ENCODE data around the gene IMP4.

Gene IMP4

DNA sequence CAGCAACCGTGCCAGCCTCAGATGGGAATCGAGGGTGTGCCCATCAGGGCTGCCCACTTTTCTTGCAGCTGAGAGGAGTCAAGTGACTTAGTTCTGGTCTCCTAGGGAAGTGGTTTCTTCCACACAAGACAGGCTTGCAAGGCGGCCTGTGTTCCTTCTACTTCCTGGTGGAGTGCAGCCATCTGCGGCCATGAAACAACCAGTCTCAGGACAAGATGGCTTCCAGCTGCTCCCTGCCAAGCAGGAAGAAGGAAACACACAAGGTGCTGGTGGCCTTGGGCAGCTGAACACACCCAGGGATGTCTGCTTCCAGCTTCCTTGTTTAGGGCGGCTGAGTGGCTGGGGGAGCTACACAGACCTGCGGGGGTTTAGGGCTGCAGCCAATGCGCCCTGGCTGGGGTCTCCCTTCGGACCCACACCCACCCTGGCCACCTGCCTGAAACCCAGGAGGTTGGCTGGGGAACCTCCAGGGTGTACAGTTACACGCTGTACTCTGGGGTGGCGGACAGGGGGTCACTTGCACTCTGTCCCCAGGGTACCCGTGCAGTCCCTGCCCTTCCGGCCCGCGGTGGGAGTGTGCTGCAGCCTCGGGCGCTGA lies 47.9 kb downstream of the IMP4 start:
- Histone ChIP-seq H3K27me3 (ENCODE audit: insufficient read depth, low read length) (peaks cover 2% of the 10 kb centered on the region), H3K36me3 (ENCODE audit: insufficient read depth, low read length) (no peaks in the 10 kb centered on the region), H2AFZ (ENCODE audit: low read depth, low read length) (peak overlapping the region; percentile 99), H3K4me1 (ENCODE audit: insufficient read depth, low read length) (peaks cover 26% of the 10 kb centered on the region), H3K4me3 (ENCODE audit: low read length) (peak overlapping the region; percentile 87), H3K9me3 (ENCODE audit: low read length) (no peaks in the 10 kb centered on the region)

DNA sequence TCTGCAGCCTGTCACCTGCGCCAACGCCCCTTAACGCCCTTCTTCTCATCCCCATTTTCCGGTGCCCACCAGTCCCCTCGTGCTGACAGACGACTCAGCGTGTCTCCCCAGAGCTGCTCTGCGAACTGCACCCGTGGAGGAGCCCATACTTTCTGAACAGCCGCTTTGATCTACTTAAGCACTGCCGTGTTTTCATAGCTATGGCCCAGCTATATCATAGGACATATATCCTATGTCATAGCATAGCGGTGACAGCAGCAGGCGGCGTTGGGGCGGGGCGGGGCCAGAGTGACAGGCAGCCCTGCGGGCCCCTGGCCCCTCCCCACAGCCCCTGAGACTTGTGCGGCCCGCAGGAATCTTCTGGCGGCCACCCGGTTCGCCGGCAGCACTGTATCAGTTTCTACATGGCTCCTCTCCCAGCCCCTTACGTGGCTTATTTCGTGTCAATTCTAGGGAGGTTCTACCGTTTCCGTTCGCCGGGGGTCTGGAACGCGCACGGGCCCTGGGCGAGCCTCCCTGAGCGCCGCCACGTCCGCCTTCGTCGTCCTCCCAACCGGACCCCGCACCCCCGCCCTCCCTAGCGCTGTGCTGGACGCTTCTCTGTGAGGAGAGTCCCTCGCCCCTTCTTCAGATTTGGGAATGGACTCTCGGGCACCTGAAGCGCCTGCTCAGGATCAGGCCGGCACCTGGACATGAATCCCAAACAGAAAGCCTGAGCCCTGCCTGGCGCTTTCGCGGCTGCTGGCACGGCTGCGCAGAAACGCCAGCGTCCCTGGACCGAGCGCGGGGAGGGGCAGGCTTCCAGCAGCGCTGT lies 48.6 kb downstream of the IMP4 start:
- Histone ChIP-seq H2AFZ (ENCODE audit: low read depth, low read length) (peak overlapping the region; percentile 99), H3K4me3 (ENCODE audit: low read length) (peak overlapping the region; percentile 87), H3K36me3 (ENCODE audit: insufficient read depth, low read length) (no peaks in the 10 kb centered on the region), H3K4me1 (ENCODE audit: insufficient read depth, low read length) (peaks cover 26% of the 10 kb centered on the region), H3K27me3 (ENCODE audit: insufficient read depth, low read length) (peaks cover 2% of the 10 kb centered on the region), H3K9me3 (ENCODE audit: low read length) (no peaks in the 10 kb centered on the region)

DNA sequence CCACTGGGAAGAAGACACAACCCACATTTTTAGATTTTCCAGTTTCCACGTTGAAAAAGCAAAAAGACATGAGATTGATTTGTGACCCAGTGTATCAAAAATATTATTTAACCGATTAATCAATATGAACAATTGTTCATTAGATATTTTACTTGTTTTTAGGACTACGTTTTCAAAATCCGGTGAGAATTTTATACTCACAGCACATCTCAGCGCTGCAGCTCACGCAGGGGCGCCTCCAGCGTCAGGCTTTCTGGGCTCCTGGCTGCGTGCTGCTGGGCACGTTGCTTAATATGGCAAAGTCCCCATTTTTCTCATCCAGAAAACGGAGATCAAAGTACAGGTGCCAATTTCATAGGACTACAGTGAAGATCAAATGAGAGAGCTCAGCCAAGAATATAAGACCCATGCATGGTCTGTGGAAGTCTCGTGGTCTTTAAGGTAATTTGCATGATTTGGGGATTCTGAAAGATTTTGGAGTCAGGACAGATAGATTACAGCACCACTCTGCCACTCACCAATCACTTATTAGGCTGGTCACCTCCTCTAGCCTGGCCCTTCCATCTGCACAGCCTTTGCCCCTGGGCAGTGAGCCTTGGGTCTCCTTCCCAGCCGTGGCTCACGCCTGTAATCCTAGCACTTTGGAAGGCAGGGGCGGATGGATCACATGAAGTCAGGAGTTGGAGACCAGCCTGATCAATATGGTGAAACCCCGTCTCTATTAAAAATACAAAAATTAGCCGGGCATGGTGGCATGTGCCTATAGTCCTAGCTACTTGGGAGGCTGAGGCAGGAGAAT lies 49.4 kb downstream of the IMP4 start:
- peaks cover 2% of the 10 kb centered on the region for H3K27me3 ChIP-seq (ENCODE audit: insufficient read depth, low read length)
- peak overlapping the region; percentile 87 for H3K4me3 ChIP-seq (ENCODE audit: low read length)
- peak overlapping the region; percentile 99 for H2AFZ ChIP-seq (ENCODE audit: low read depth, low read length)
- H3K36me3 ChIP-seq (ENCODE audit: insufficient read depth, low read length), result no peaks in the 10 kb centered on the region
- no peaks in the 10 kb centered on the region for H3K9me3 ChIP-seq (ENCODE audit: low read length)
- H3K4me1 ChIP-seq (ENCODE audit: insufficient read depth, low read length), result peaks cover 19% of the 10 kb centered on the region

DNA sequence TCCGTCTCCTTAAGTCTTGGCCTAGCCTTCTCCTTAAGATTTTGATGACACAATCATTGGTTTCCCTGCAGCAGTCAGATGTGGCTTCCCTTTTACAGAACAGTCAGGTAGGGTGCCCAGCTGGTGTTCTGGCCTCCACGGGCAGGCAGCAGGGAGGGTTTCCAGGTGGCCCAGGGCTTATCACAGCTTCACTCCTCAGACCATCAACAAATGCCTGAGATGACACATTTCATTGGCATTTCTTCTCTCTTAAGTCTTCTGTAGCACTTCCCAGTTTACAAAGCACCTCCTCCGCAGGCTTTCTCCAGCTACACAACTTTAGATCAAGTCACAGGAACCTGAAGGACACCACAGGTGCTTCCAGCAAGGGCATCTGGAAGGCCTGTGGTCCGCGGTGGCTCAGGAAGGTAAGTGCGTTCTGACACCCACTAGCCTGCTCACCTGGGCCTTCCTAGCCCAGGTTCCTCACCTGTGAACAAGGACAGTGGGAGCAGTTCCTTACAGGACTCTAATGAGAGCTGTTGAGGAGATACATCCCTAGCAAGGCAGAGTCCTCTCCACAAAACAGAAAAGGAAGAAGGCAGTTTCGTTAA lies 50.7 kb downstream of the IMP4 start:
- Histone ChIP-seq H3K9me3 (ENCODE audit: low read length) (no peaks in the 10 kb centered on the region), H3K4me1 (ENCODE audit: insufficient read depth, low read length) (peaks cover 9% of the 10 kb centered on the region), H3K36me3 (ENCODE audit: insufficient read depth, low read length) (no peaks in the 10 kb centered on the region), H2AFZ (ENCODE audit: low read depth, low read length) (no peak overlapping the region), H3K4me3 (ENCODE audit: low read length) (no peak overlapping the region), H3K27me3 (ENCODE audit: insufficient read depth, low read length) (peaks cover 2% of the 10 kb centered on the region)
